GM19238 (cell line): ENCODE data around the gene LIN37.
A peak's percentile ranks its signal among the peaks of the same experiment; 100 is the strongest.

Source experiments
- DNase-seq: peaks from one replicate; pipeline ENCODE4 v3.0.0; 2011; ENCODE audit warnings: low spot score; ENCODE audit not compliant: insufficient read length

Gene LIN37

DNA sequence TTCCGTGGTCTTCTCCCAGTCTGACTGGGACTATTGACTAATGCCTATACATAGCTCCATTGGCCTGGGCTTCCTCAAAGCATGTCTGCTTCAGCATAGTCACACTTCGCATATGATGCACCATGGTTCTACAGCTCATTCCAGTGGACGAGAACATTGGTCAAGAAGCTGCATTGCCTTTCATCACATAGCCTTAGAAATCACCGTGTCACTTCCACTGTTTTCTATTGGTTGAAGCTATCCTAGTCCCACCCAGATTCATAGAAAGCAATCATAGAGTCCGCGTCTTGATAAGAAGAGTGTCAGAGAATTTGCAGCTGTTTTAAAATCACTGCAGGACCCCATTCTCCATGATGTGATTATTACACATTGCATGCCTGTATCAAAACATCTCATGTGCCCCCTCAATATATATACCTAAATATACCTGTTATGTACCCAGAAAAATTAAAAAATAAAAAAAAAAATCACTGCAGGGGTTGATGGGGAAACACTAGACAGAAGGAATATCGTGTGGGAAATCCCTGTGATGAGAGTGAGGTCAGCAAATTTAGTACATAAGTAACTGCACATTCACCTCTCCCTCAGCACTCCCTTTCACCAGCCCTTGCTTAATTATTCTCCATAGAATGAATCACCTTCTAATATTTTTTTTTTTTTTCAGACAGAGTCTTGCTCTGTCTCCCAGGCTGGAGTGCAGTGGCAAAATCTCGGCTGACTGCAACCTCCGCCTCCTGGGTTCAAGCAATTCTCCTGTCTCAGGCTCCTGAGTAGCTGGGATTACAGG, 24.8 kb downstream of the LIN37 start:
- no peak for DNase-seq

- DNase-seq: no peak
Measured at GRCh38 chr19:35774274-35775045, 26.1 kb downstream of the LIN37 start.

DNA sequence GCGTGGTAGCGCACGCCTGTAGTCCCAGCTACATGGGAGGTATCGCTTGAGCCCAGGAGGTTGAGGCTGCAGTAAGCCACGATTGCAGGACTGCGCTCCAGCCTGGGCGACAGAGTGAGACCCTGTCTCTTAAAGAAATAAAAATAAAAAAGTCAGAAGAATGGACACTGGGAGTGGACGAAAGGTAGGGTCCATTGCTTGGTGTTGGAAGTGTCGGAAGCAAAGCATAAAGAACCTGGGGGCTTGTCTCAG, 26.6 kb downstream of the LIN37 start:
- DNase-seq: no peak

GRCh38 chr19:35775298-35776101, 27.1 kb downstream of the LIN37 start, which contains the start of gene ARHGAP33:
Gene ARHGAP33, plus strand, starts transcription at chr19:35775564. Its CDS starts 95 bp downstream, at chr19:35775659.
- peak; percentile 98 for DNase-seq

GRCh38 chr19:35776102-35776788, 27.9 kb downstream of the LIN37 start:
- no peak for DNase-seq

- DNase-seq: no peak
Measured at GRCh38 chr19:35777086-35777841, 28.9 kb downstream of the LIN37 start.

DNA sequence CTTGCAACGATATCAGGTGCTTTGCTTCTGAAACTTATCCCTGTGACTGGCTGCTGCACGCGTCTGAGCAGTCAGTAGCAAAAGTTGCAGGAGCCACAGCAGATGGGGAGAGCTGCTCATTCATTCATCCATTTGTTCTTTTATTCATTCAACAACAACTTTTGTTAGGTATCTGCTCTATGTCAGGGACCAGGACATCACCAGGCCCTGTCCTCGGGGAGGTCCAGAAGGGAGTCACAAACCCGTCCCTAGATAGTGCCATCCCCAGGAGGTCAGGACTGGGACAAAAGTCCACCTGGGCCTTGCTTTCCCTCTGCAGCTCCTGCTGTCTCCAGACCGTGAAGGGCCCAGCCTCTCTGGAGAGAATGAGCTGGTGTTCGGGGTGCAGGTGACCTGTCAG, 29.6 kb downstream of the LIN37 start:
- DNase-seq: no peak

DNA sequence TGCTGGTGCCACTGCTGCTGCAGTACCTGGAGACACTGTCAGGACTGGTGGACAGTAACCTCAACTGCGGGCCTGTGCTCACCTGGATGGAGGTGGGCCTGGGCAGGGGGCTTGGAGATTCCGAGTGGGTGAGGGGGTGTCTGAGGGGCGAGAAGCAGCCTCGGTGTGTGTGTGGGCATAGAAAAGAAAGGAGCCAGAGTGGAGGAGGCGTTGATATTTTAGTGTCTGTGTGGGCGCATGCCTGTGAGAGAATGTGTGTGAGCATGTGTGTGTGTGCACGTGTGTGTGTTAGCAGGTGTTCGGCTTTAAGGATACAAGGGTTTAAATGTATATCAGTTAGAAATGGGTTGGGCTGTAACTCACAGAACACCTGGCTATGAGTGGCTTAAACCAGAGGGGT, 30.7 kb downstream of the LIN37 start:
- DNase-seq: no peak

DNA sequence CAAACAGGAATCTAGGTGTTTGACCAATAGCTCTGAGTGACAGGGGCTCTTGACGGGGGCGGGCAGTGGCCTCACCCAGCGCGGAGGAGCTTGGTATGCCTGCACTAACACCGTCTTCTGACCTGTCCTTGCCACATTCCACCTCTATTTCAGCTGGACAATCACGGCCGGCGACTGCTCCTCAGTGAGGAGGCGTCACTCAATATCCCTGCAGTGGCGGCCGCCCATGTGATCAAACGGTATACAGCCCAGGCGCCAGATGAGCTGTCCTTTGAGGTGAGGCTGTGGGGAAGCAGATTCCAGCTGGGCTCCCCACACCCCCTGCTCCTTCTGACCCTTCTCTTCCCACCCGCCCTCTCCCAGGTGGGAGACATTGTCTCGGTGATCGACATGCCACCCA, 31.7 kb downstream of the LIN37 start:
- no peak for DNase-seq

DNA sequence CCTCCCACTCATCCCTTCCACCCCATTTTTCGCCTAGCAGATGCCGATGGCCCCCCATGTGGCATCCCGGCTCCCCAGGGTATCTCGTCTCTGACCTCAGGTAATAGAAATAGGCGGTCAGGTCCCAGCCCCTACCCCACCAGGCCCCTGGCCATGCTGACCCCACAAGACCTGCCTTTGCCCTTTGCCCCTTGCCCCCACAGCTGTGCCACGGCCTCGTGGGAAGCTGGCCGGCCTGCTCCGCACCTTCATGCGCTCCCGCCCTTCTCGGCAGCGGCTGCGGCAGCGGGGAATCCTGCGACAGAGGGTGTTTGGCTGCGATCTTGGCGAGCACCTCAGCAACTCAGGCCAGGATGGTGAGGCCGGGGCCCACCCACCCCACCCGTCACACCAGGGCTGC, 32.3 kb downstream of the LIN37 start:
- DNase-seq: no peak

DNA sequence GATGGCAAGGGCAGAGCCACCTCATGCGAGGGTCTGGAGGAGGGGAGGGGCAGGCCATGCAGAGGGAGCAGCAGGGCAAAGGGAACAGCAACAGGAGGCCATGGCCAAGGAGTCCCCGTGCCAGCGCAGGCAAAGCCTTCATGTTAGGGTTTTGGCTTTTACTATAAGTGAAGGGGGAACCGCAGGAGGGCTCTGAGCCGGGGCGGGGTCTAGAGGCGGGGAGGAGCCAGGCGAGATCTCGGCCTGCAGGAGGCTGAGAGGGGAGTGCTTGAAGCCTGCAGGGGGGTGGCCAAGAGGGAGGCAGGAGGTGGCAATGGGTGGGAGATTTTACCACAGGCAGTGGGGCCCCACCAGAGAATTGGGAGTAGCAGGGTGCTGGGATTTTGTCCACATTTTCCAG, 33.3 kb downstream of the LIN37 start:
- no peak for DNase-seq

DNA sequence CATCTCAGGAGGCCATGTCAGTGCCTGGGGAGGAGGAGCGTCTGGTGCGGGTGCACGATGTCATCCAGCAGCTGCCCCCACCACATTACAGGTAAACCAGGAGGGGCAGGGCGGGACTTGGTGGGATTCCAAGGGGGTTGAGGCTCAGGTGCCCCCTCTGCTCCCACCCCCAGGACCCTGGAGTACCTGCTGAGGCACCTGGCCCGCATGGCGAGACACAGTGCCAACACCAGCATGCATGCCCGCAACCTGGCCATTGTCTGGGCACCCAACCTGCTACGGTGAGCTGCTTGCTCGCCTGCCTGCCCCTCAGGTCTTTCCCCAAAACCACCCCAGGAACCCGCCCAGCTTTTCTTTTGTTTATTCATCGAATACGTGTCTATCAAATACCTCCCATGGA, 34.2 kb downstream of the LIN37 start:
- no peak for DNase-seq

GRCh38 chr19:35783469-35784434, 35.4 kb downstream of the LIN37 start:
- no peak for DNase-seq

DNA sequence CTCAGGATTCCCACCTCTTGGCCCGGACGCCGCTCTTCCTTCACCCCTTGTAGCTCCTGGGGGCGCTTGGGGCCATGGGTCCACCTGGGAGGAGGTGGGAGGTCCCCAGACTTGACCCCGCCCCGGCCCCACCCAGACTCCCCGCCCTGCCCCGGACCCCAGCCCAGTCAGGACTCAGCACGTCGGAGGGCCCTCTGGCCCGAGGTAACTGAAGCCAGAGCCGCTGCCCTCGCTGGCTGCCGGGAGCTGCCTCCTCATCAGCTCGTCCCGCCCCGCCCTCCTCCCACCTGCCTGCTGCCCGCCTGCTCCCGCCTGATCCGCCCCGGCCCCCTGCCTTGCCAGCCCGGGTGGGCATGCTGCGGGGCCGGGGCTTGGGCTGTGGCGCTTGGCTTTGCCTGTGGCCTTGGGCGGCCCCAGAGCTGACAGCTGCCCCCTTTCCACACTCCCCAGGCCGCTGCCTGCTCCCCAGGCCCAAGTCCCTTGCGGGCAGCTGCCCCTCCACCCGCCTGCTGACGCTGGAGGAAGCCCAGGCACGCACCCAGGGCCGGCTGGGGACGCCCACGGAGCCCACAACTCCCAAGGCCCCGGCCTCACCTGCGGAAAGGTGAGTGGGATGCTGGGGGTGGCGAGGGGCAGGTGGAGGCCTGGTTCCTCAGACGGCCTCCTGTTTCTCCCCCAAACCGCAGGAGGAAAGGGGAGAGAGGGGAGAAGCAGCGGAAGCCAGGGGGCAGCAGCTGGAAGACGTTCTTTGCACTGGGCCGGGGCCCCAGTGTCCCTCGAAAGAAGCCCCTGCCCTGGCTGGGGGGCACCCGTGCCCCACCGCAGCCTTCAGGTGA, 36.3 kb downstream of the LIN37 start:
- no peak for DNase-seq

DNA sequence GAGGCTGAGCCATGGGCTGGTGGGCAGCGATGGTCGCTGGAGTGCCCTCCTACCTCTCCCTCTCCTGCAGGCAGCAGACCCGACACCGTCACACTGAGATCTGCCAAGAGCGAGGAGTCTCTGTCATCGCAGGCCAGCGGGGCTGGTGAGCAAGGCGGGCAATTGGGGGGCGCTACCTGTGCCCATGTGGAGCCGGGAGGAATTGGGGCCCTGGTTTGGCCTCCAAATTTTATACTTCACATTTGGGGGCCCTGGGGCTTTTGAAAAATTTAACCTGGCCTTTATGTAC, 36.9 kb downstream of the LIN37 start:
- no peak for DNase-seq

DNA sequence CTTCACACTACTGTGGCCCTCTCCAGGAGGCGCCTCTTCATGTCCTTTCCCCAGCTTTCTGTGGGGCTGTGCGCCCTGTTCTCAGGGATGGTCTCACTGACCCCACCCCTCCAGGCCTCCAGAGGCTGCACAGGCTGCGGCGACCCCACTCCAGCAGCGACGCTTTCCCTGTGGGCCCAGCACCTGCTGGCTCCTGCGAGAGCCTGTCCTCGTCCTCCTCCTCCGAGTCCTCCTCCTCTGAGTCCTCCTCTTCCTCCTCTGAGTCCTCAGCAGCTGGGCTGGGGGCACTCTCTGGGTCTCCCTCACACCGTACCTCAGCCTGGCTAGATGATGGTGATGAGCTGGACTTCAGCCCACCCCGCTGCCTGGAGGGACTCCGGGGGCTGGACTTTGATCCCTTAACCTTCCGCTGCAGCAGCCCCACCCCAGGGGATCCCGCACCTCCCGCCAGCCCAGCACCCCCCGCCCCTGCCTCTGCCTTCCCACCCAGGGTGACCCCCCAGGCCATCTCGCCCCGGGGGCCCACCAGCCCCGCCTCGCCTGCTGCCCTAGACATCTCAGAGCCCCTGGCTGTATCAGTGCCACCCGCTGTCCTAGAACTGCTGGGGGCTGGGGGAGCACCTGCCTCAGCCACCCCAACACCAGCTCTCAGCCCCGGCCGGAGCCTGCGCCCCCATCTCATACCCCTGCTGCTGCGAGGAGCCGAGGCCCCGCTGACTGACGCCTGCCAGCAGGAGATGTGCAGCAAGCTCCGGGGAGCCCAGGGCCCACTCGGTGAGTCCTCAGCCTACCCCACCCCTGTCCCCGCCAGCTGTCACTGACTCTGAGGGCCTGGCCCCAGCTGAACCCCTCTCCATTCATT, 38.2 kb downstream of the LIN37 start:
- DNase-seq: no peak

- DNase-seq: no peak
Measured at GRCh38 chr19:35787227-35787799, 38.9 kb downstream of the LIN37 start.
